Measurements from ENCODE around the gene PEX16.

The PEX16 gene

DNA sequence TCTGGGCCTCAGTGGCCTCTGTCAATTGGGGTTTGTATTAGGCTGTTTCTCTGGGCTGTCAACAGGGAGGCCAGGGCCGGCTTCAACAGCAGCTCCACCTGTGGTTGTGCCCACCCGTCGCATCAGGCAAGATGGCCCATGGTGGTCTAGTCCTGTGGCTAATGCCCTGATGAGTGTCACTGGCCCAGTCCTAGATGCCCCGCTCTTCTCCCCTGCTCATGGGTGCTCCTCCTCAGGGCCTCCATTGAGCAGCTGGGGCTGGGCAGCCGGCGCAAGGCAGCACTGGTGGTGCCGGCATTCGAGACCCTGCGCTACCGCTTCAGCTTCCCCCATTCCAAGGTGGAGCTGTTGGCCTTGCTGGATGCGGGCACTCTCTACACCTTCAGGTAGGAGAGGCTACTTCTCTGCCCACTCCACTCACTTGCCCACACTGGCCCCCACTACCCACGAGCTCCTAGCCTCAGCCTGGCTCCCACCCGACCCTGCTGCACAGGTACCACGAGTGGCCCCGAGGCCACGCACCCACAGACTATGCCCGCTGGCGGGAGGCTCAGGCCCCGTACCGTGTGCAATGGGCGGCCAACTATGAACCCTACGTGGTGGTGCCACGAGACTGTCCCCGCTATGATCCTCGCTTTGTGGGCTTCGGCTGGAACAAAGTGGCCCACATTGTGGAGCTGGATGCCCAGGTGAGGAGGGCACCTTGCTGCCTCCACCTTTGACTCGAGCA is 10.2 kb upstream of the PEX16 start:
- Histone ChIP-seq H3K27me3 (ENCODE audit: insufficient read depth, low read length) (no peaks in the 10 kb centered on the region; the same call in 1 of the 2 replicates), H3K9me2 (ENCODE audit: low read depth, low read length) (no peaks in the 10 kb centered on the region), H3K79me2 (ENCODE audit: insufficient read depth, low read length) (no peaks in the 10 kb centered on the region), H3K4me1 (ENCODE audit: insufficient read depth, low read length, severe bottlenecking) (peaks cover 46% of the 10 kb centered on the region), H3K4me2 (ENCODE audit: low read length) (no peak overlapping the region), H4K20me1 (ENCODE audit: insufficient read depth, low read length) (no peaks in the 10 kb centered on the region), H3K9me3 (ENCODE audit: low read length) (no peaks in the 10 kb centered on the region), H3K36me3 (ENCODE audit: insufficient read depth, low read length) (peaks cover 6% of the 10 kb centered on the region), H3F3A (ENCODE audit: insufficient read depth, low read length) (no peaks in the 10 kb centered on the region), H3K27ac (ENCODE audit: low read depth, low read length, poor library complexity, severe bottlenecking) (no peak overlapping the region), H3K4me3 (ENCODE audit: low read depth, low read length, poor library complexity, severe bottlenecking) (no peak overlapping the region), H2AFZ (ENCODE audit: low read length) (no peak overlapping the region), H3K9ac (ENCODE audit: low read length) (no peak overlapping the region)
- TF ChIP-seq, protein P1, sequence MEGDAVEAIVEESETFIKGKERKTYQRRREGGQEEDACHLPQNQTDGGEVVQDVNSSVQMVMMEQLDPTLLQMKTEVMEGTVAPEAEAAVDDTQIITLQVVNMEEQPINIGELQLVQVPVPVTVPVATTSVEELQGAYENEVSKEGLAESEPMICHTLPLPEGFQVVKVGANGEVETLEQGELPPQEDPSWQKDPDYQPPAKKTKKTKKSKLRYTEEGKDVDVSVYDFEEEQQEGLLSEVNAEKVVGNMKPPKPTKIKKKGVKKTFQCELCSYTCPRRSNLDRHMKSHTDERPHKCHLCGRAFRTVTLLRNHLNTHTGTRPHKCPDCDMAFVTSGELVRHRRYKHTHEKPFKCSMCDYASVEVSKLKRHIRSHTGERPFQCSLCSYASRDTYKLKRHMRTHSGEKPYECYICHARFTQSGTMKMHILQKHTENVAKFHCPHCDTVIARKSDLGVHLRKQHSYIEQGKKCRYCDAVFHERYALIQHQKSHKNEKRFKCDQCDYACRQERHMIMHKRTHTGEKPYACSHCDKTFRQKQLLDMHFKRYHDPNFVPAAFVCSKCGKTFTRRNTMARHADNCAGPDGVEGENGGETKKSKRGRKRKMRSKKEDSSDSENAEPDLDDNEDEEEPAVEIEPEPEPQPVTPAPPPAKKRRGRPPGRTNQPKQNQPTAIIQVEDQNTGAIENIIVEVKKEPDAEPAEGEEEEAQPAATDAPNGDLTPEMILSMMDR (IDR thresholded peaks at IDR 0.05; ENCODE audit: low read length), result no peak
- TF ChIP-seq EZH2 (IDR thresholded peaks at IDR 0.05; ENCODE audit: borderline replicate concordance, low read length), result no peak

DNA sequence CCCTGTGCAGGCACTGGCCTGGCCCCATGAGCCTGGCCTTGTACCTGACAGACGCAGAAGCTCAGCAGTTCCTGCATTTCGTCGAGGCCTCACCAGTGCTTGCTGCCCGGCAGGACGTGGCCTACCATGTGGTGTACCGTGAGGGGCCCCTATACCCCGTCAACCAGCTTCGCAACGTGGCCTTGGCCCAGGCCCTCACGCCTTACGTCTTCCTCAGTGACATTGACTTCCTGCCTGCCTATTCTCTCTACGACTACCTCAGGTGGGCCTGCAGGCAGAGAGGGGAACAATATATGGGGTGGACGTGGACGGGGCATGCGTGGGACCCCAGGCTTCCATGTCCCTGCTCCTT is 9.6 kb upstream of the PEX16 start:
- H3K36me3 ChIP-seq (ENCODE audit: insufficient read depth, low read length), result peaks cover 6% of the 10 kb centered on the region
- H3K27me3 ChIP-seq (ENCODE audit: insufficient read depth, low read length), result no peaks in the 10 kb centered on the region; the same call in 1 of the 2 replicates
- H3K79me2 ChIP-seq (ENCODE audit: insufficient read depth, low read length), result no peaks in the 10 kb centered on the region
- no peak overlapping the region for H3K27ac ChIP-seq (ENCODE audit: low read depth, low read length, poor library complexity, severe bottlenecking)
- no peaks in the 10 kb centered on the region for H3K9me2 ChIP-seq (ENCODE audit: low read depth, low read length)
- no peak overlapping the region for H2AFZ ChIP-seq (ENCODE audit: low read length)
- H3K9ac ChIP-seq (ENCODE audit: low read length), result no peak overlapping the region
- H3K4me1 ChIP-seq (ENCODE audit: insufficient read depth, low read length, severe bottlenecking), result peaks cover 46% of the 10 kb centered on the region
- no peaks in the 10 kb centered on the region for H4K20me1 ChIP-seq (ENCODE audit: insufficient read depth, low read length)
- TF ChIP-seq, protein P1 (IDR thresholded peaks at IDR 0.05; ENCODE audit: low read length), result no peak
- no peak for TF ChIP-seq EZH2 (IDR thresholded peaks at IDR 0.05; ENCODE audit: borderline replicate concordance, low read length)
- no peaks in the 10 kb centered on the region for H3K9me3 ChIP-seq (ENCODE audit: low read length)
- H3K4me3 ChIP-seq (ENCODE audit: low read depth, low read length, poor library complexity, severe bottlenecking), result no peak overlapping the region
- H3F3A ChIP-seq (ENCODE audit: insufficient read depth, low read length), result no peaks in the 10 kb centered on the region
- H3K4me2 ChIP-seq (ENCODE audit: low read length), result no peak overlapping the region

DNA sequence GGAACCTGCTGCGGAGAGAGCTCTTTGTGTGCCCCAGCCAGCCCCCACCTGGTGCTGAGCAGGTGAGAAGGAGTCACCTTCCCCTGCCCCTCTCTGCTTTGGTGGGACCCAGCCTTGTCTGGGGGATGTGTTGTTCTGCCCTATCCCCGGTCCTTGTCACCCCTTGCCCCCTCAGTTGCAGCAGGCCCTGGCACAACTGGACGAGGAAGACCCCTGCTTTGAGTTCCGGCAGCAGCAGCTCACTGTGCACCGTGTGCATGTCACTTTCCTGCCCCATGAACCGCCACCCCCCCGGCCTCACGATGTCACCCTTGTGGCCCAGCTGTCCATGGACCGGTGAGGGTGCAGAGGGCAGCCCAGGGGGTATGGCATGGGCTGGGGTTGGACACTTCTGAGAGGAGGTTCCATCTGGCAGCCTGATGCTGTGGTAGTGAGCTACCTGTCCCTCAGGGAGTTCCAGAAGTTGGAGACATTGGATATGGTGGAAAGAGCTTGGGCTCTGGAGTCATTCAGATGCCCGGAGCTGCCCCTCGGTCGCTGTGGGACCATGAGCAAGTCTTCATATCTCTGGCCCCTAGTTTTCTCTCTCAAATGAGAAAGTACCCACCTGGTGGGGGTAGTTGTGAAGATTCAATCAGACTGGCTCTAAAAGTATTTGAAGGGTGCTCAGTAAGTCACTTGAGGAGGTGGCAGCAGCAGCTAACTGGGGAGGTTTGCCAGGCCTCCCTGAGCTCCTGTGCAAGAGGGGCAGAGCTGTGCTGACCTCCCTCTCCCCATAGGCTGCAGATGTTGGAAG is 9.1 kb upstream of the PEX16 start:
- Histone ChIP-seq H3F3A (ENCODE audit: insufficient read depth, low read length) (no peaks in the 10 kb centered on the region), H3K27me3 (ENCODE audit: insufficient read depth, low read length) (no peaks in the 10 kb centered on the region; the same call in 1 of the 2 replicates), H3K4me1 (ENCODE audit: insufficient read depth, low read length, severe bottlenecking) (peaks cover 46% of the 10 kb centered on the region), H3K27ac (ENCODE audit: low read depth, low read length, poor library complexity, severe bottlenecking) (no peak overlapping the region), H3K9me3 (ENCODE audit: low read length) (no peaks in the 10 kb centered on the region), H2AFZ (ENCODE audit: low read length) (no peak overlapping the region), H3K4me3 (ENCODE audit: low read depth, low read length, poor library complexity, severe bottlenecking) (no peak overlapping the region), H4K20me1 (ENCODE audit: insufficient read depth, low read length) (no peaks in the 10 kb centered on the region), H3K79me2 (ENCODE audit: insufficient read depth, low read length) (no peaks in the 10 kb centered on the region), H3K9ac (ENCODE audit: low read length) (no peak overlapping the region), H3K9me2 (ENCODE audit: low read depth, low read length) (no peaks in the 10 kb centered on the region), H3K4me2 (ENCODE audit: low read length) (no peak overlapping the region), H3K36me3 (ENCODE audit: insufficient read depth, low read length) (peaks cover 2% of the 10 kb centered on the region; the same call in 1 of the 2 replicates)
- TF ChIP-seq, protein P1 (IDR thresholded peaks at IDR 0.05; ENCODE audit: low read length), result no peak
- no peak for TF ChIP-seq EZH2 (IDR thresholded peaks at IDR 0.05; ENCODE audit: borderline replicate concordance, low read length)

All from OCI-LY1 (cell line).